OCI-LY1 (cell line): ENCODE results near the gene ACYP1.

Source experiments
- EZH2 ChIP-seq: fragments of 200-600 bp; sonication (generic), shearing (Covaris generic); IDR thresholded peaks from 2 replicates; pipeline ENCODE4 v1.8.0; 2017; ENCODE audit warnings: borderline replicate concordance, mixed run types, mild to moderate bottlenecking, antibody characterized with exemption, low read length, moderate library complexity, mixed read lengths
- TF ChIP-seq, protein P1 (sequence below): fragments of 200-600 bp; sonication (generic), shearing (Covaris generic); IDR thresholded peaks from 2 replicates; pipeline ENCODE4 v1.5.1; 2017; ENCODE audit warnings: mild to moderate bottlenecking, antibody characterized with exemption, low read length, moderate library complexity, mixed read lengths

DNA sequence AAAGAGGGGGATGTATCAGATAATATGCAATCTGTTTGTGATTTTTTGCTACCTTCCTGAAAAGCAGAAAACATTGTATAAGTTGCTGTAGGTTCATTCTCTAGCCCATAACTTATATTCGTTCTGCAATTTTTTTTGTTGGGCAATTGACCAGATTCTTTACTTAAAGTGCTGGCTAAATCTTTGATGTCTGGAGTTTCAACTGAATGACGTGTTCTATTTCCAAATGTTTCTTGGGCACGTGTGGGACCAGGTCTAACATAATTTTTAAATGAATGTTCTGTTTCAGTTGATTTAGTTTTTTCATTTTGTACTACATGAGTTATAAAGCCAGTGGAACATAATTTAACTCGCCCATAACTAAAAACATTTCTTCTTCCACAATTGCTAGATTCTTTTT, 16.3 kb downstream of the ACYP1 start:
- TF ChIP-seq, protein P1, sequence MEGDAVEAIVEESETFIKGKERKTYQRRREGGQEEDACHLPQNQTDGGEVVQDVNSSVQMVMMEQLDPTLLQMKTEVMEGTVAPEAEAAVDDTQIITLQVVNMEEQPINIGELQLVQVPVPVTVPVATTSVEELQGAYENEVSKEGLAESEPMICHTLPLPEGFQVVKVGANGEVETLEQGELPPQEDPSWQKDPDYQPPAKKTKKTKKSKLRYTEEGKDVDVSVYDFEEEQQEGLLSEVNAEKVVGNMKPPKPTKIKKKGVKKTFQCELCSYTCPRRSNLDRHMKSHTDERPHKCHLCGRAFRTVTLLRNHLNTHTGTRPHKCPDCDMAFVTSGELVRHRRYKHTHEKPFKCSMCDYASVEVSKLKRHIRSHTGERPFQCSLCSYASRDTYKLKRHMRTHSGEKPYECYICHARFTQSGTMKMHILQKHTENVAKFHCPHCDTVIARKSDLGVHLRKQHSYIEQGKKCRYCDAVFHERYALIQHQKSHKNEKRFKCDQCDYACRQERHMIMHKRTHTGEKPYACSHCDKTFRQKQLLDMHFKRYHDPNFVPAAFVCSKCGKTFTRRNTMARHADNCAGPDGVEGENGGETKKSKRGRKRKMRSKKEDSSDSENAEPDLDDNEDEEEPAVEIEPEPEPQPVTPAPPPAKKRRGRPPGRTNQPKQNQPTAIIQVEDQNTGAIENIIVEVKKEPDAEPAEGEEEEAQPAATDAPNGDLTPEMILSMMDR = no peak
- no peak for TF ChIP-seq EZH2
